ENCODE data around the gene RIMBP2. TPM values are rescaled to one million over a fixed set of nuclear protein-coding genes. Genes with fewer than 3 reads are reported as not detected.

Gene RIMBP2
- polyA plus RNA-seq, 1 donor: 46.5 TPM

DNA sequence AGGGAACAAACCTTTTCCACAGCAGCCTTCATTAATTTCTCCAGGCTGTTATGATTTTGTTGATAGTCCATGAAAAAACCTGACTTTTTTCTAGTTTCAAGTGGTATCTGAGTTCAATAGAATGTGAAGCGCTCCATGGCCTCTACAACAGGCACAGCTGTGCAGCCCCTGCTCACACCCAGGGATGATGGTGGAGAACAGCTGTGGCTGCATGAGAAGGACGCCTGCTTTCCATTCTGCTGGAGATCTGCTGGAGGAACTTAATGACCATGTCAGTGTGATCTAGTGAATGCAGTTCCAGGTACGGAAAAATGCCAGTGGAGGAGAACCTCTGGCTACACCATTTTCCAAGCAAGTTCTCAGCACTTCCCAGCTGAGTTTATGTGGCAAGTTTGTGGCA, 297.8 kb downstream of the RIMBP2 start:
- DNase-seq: no peak

- DNase-seq: no peak
Measured at GRCh38 chr12:130414381-130414780, 301.7 kb downstream of the RIMBP2 start.

DNA sequence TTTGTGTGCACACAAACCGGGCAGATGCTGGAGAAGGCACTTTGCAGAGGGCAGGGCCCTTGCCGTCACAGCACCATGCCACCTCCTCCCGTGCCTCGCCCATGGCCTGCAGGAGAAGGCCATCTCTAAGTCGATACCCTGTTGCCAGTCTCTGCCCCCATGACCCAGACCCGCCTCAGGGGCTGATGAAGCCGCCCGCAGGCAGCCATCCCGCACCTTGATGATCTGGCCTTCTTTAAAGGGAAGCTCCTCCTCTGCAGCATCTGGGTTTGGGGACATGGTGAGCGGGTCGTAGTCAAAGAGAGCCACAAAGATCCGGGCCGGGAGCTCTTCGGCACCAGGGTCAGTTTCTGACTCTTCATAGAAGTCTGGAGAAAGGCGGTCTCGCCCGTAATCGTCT, 302.2 kb downstream of the RIMBP2 start:
- DNase-seq: no peak

DNA sequence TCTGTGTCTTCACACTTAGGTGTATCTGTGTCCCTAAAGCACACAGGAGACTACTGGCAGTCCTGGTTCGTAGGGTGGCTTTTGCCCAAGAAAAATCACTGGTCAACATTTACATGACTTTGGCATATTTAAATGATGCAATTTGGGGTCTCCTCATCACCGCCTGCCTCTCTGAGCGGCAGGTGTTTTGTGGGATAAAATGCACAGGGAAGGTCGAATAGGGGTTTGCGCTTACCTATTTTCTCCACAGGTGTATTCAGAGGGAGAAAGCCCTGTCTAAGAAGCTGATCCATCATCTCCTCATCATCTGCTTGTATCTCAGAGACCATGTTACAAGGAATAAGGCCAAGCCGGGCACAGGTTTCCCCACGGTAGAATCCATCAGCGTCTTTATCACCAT, 303.7 kb downstream of the RIMBP2 start:
- DNase-seq: no peak

- no peak for DNase-seq
Measured at GRCh38 chr12:130405332-130405731, 310.8 kb downstream of the RIMBP2 start.

GRCh38 chr12:130401703-130402102, 314.4 kb downstream of the RIMBP2 start:
- DNase-seq: no peak

- DNase-seq: no peak
Measured at GRCh38 chr12:130398100-130398848, 317.8 kb downstream of the RIMBP2 start.

GRCh38 chr12:130396667-130397066, 319.4 kb downstream of the RIMBP2 start:
- DNase-seq: no peak

DNA sequence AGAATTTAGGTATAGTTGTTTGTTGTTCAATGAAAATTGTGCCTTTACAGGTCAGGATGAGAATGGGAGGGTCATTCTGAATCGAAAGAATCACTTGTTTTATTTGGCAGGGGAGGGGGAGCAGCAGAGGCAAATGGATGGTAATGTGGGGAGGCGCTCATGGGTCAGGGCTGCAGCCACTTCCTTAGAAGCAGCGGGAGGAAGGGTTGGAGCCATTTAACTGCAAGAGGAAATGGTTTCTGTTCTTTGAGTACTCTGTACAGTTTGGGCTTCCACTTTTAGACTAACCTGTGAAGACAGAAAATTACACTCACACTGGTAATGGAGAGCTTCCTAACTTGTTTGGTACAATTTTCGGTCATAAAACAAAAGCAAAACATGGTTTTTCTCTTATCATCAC, 321.2 kb downstream of the RIMBP2 start:
- DNase-seq: no peak

DNA sequence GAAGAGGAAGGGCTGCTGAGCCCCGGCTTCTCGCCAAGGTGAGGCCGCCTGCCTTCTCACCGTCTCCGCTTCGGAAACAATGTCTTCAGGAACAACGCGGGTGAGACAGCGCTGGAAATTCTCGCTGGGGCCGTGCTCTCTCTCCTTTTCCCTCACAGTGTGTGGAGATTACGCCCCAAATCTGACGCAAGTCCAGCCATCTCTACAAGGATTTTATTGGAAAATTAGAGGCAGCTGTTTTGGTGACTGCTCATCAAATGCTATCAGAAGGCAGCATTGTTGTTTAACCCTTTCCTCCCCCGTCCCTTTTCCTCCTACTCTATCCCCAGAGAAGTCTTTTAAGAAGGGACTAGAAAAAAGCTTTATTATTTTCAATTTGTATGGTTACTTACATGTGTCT, 324.9 kb downstream of the RIMBP2 start:
- no peak for DNase-seq

DNA sequence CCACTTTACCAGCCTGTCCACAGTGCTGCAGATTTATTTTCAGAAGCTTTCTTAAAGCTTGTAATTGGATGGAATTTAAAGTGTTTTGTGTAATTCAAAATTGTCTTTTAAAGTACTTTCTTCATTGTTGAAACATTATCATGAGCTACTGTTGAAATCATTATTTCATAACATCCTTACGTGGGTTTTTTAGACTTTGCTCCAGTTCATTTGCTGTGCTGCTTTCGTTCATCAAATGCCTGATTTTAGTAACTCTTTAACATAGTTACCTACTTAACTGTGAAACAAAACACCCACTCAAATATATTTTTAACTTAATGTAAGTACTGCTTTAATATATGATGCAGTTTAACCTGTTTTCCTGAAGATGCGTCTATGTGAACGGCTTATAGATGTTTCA, 330.9 kb downstream of the RIMBP2 start:
- DNase-seq: no peak

DNA sequence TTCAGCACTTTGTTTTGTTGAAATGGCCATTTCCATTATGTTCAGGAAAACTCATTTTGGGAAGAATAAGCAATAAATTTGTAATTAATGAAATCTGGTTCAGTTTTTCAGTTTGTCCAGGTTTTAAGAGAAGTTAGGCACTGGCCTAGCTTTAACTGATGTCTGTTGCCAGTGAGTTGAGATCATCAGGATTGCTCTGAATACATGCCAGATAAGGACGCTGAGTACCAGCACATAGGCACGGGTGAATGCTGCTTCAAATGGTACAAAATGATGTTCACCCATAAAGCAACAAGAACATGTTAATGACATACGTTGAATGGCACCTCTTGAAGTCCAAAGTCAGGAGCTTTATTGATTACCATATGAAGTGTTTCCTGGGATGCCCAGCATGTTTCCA, 331.9 kb downstream of the RIMBP2 start:
- DNase-seq: no peak

DNA sequence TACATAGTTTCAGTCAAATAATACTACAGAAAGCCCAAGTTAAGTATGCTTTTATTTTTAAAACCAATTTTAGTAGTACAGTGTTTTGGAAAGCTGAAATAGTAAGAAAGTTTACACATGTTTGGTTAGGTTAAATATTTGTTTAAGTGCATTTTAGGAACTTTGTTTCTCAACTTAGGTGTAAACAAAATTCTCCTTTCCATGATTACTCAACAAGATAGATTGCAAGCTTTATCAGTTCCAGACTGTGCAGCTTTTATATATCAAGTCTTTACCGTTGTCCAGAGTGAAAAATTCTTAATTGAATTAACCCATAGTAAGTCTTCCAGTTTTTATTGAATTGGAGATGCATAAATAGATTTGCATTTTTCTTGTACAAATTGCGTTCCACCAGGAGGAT, 333.3 kb downstream of the RIMBP2 start:
- DNase-seq: no peak

DNA sequence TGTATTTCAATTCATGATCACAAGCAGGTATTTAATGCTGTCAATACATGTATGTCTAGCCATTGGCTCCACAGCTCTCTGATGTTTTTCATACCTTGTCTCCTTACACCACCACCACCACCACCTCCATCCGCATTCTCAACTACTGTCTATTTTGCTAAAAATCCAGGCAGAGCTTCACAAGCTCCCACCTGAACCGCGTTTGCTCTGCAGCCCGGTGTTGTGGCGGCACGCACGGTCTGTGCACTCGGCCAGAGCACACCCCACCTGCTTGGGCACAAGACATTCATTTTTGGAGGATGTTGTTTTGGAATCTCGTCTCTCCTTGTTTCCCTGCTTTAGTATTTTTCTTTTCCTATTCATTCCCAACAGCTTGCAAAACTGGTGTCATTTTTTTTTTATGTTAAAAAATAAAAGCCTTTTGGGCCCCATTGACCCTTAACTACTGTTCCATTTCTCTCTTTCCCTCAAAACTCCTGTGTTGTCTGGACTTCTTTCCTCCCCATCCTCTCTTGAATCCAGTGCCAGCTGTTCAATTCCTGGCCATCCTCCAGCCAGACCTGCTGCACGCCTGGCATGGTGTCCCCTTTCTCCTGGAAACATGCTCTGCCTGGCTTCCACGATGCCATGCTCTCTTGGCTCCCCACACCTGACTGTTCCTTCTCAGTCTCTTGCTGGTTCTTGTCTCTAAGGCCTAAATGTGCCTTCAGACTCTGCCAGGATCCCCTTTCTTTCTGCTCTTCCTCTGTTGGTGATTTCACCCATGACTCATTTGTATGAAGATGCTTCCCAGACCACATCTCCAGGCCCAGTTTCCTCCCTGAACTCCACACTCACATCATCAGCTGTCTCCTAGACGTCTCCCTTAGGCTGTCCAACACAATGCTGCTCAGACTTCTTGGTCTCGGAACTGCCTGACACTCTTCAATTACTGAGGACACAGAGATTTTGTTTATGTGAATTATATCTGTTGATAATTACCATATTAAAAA, 340.5 kb downstream of the RIMBP2 start:
- DNase-seq: no peak

DNA sequence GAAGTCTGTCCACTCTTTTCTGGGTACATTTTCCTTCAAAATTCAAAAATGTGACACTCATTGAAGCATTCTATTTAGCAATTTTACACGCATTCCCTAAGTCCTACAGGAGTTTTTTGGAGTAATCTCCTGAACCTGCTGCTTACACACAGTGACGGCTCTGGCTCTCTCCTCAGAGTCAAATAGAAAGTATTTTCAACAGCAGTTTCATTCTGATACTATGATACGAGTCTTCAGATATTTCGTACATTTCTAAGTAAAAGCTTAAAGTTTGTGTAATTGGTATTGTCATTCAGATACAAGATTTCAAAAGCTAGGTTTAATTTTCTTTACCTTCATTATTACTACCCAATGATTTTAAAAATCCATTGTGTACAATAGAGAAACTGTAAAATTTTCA, 342.0 kb downstream of the RIMBP2 start:
- no peak for DNase-seq

DNA sequence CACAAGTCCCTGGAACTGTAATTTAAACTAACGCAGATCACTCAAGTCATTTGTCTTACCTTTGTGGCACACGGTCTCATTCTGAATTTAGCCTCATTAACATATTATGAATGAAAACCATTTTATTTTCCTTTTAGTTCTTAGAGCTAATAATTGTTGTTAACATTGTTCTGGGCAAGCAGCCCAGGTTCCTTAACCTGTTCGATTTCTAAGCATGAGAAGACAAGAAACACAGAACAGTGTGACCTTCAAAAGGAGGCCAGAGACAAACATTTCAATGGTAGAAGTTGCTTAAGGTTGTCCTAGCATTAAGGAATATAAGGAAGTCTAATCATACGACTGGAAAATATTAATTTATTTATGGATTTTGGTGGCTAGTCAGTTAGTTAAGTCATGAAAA, 343.2 kb downstream of the RIMBP2 start:
- no peak for DNase-seq

- no peak for DNase-seq
Measured at GRCh38 chr12:130371296-130371695, 344.8 kb downstream of the RIMBP2 start.

GRCh38 chr12:130369816-130370215, 346.3 kb downstream of the RIMBP2 start:
- DNase-seq: no peak

GRCh38 chr12:130367523-130367922, 348.6 kb downstream of the RIMBP2 start:
- no peak for DNase-seq

DNA sequence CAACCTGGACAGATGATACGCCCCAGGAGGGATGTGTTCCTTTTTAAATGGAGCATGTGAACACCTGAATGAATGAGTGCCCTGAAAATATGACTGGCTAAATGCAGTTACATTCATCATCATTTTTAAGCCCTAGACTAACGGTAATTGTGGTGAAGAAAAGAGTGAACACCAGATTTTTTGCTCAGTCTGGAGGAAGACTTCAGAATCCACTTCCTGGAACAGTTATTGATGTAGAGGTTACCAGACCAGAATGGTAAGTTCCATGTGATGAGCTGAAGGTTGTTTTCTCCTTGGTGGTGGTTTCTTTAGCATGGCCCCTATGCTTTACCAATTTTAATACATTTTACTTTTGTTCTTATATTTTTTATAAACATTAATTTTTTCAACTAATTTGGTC, 349.1 kb downstream of the RIMBP2 start:
- no peak for DNase-seq

GRCh38 chr12:130366159-130366558, 349.9 kb downstream of the RIMBP2 start:
- DNase-seq: no peak

GRCh38 chr12:130364578-130364977, 351.5 kb downstream of the RIMBP2 start:
- no peak for DNase-seq

DNA sequence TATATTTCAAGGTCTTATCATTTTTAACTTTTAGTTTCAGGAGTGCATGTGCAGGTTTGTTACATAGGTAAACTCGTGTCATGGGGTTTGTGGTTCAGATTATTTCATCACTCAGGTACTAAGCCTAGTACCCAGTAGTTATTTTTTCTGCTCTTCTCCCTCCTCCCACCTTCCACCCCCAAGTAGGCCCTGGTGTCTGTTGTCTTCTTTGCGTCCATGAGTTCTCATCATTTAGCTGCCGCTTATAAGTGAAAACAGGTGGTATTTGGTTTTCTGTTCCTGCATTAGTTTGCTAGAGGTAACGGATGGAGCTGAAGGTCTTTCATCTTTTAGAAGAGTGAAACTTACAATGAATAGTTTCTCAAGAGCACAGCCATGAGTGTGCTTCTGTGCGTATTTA, 354.0 kb downstream of the RIMBP2 start:
- DNase-seq: no peak
